Coronary artery (tissue), 2 donors: ENCODE results near the gene PTGR2.
"Not testable (repeated sequence)": the region's sequence is repeated elsewhere in the genome, so short reads cannot be mapped to it uniquely, and the experiment has no call there.

Experiments used
- DNase-seq: peaks from one replicate; pipeline ENCODE4 v3.0.0-alpha.2; 2017; ENCODE audit warnings: low spot score
- H3K27ac ChIP-seq, 2 donors: fragments of 200-600 bp; sonication (generic); one replicate each; pipeline ENCODE4 v1.5.1; 2016 to 2019
- H3K4me3 ChIP-seq: fragments of 200-600 bp; sonication (generic); 2 replicates; pipeline ENCODE4 v1.5.1; 2016; ENCODE audit warnings: mild to moderate bottlenecking, moderate library complexity
- CTCF ChIP-seq: fragments of 200-600 bp; sonication (generic); IDR thresholded peaks from one replicate; pipeline ENCODE4 v1.5.1; 2019; ENCODE audit warnings: antibody characterized with exemption

PTGR2 gene

GRCh38 chr14:73823339-73823885, 28.2 kb upstream of the PTGR2 start:
- DNase-seq = no peak
- H3K4me3 ChIP-seq = no peak overlapping the region
- no peak for TF ChIP-seq CTCF
- no peak overlapping the region for H3K27ac ChIP-seq

GRCh38 chr14:73824127-73824526, 27.5 kb upstream of the PTGR2 start:
- Histone ChIP-seq H3K27ac (no peak overlapping the region), H3K4me3 (no peak overlapping the region)
- TF ChIP-seq CTCF = no peak
- DNase-seq = no peak

GRCh38 chr14:73824536-73824935, 27.1 kb upstream of the PTGR2 start:
- Histone ChIP-seq H3K27ac (no peak overlapping the region), H3K4me3 (no peak overlapping the region)
- TF ChIP-seq CTCF = no peak
- DNase-seq = no peak

- H3K4me3 ChIP-seq = no peak overlapping the region
- peak; percentile 80 for TF ChIP-seq CTCF
- DNase-seq = peak; percentile 89
- no peak overlapping the region for H3K27ac ChIP-seq
These were observed 26.0 kb upstream of the PTGR2 start for GRCh38 chr14:73825551-73826188.

GRCh38 chr14:73827190-73827589, 24.4 kb upstream of the PTGR2 start:
- H3K27ac ChIP-seq, DNase-seq, H3K4me3 ChIP-seq: not testable (repeated sequence)

GRCh38 chr14:73829071-73829470, 22.6 kb upstream of the PTGR2 start:
- TF ChIP-seq CTCF = no peak
- no peak overlapping the region for H3K4me3 ChIP-seq
- no peak for DNase-seq
- H3K27ac ChIP-seq = peak overlapping the region in 1 of 2 donors; percentile 42

GRCh38 chr14:73829526-73830431, 21.9 kb upstream of the PTGR2 start:
- no peak for TF ChIP-seq CTCF
- no peak overlapping the region for H3K4me3 ChIP-seq
- DNase-seq = no peak
- H3K27ac ChIP-seq = peak overlapping the region in 1 of 2 donors; percentile 42
